A673 (cell line): Measurements from ENCODE around the gene PCDHGA9. TPM values are rescaled to one million over a fixed set of nuclear protein-coding genes. Genes with fewer than 3 reads are reported as not detected.
A peak's percentile ranks its signal among the peaks of the same experiment; 100 is the strongest.
"Not testable (repeated sequence)": the region's sequence is repeated elsewhere in the genome, so short reads cannot be mapped to it uniquely, and the experiment has no call there.

Experiments used
- BruUV-seq: library from RNA; stranded (reverse); fragments of 400-500 nt; replicated peaks from 2 replicates; lab custom pipeline; 2021; lab: Mats Ljungman, UMichigan
- CTCF ChIA-PET: fragments of 300-600 bp; sonication (Branson Sonifier 250); formaldehyde crosslinking; loops from one replicate; lab custom pipeline; 2022; ENCODE audit warnings: antibody characterized with exemption; lab: Charles Lee
- POLR2A ChIA-PET: fragments of 300-600 bp; sonication (Branson Sonifier 250); formaldehyde crosslinking; loops from one replicate; lab custom pipeline; 2022; ENCODE audit warnings: antibody characterized with exemption; ENCODE audit not compliant: low non-redundant PET; lab: Charles Lee
- DNase-seq: peaks from one replicate; pipeline ENCODE4 v3.0.0-alpha.2; 2015; ENCODE audit warnings: low spot score
- H3K27ac ChIP-seq: fragments of 200-600 bp; sonication (generic); 2 replicates; pipeline ENCODE4 v1.5.1; 2016; ENCODE audit warnings: mixed run types, low read depth, mild to moderate bottlenecking, mixed read lengths, antibody characterized with exemption, low read length; ENCODE audit not compliant: poor library complexity, severe bottlenecking
- H3K27me3 ChIP-seq: fragments of 200-600 bp; sonication (generic); replicated peaks from 2 replicates; pipeline ENCODE4 v1.6.1; 2017; ENCODE audit warnings: mixed run types, low read depth, mild to moderate bottlenecking, mixed read lengths, antibody characterized with exemption, low read length; ENCODE audit not compliant: insufficient read depth, poor library complexity
- H3K36me3 ChIP-seq: fragments of 200-600 bp; sonication (generic); 2 replicates; pipeline ENCODE4 v1.6.1; 2016; ENCODE audit warnings: mixed run types, mild to moderate bottlenecking, mixed read lengths, antibody characterized with exemption, low read length; ENCODE audit not compliant: insufficient read depth, poor library complexity, severe bottlenecking
- H3K4me1 ChIP-seq: fragments of 200-600 bp; sonication (generic); 2 replicates; pipeline ENCODE4 v1.6.1; 2017; ENCODE audit warnings: mixed run types, mild to moderate bottlenecking, mixed read lengths, antibody characterized with exemption, low read length; ENCODE audit not compliant: insufficient read depth, poor library complexity, severe bottlenecking
- H3K4me3 ChIP-seq: fragments of 200-600 bp; sonication (generic); 2 replicates; pipeline ENCODE4 v1.5.1; 2016; ENCODE audit warnings: low read depth, mixed run types, mild to moderate bottlenecking, mixed read lengths, low read length; ENCODE audit not compliant: poor library complexity, severe bottlenecking
- H3K9me3 ChIP-seq: fragments of 200-600 bp; sonication (generic); 2 replicates; pipeline ENCODE4 v1.6.1; 2016; ENCODE audit warnings: mixed run types, low read depth, mild to moderate bottlenecking, mixed read lengths, antibody characterized with exemption, low read length; ENCODE audit not compliant: poor library complexity, severe bottlenecking
- EZH2 ChIP-seq: fragments of 200-600 bp; sonication (generic); IDR thresholded peaks from 2 replicates; pipeline ENCODE4 v1.6.1; 2017; ENCODE audit warnings: borderline replicate concordance, low read depth, mild to moderate bottlenecking, mixed read lengths, antibody characterized with exemption, low read length; ENCODE audit not compliant: poor library complexity, severe bottlenecking
- intact Hi-C: fragments of 100-400 bp; cut with micrococcal nuclease; formaldehyde crosslinking; loops from one replicate; pipeline ENCODE4 v1.10.0; 2022; ENCODE audit not compliant: unreplicated experiment
- total RNA-seq: library from RNA; stranded (reverse); gene quantifications from 2 replicates; pipeline ENCODE4 v1.2.3, GENCODE V29; 2021
- TF ChIP-seq, protein P1 (sequence below): fragments of 300-800, 200-600 bp; sonication (generic); conservative IDR thresholded peaks from 2 replicates; pipeline ENCODE4 v1.5.1; 2017; ENCODE audit warnings: low read depth, mild to moderate bottlenecking, antibody characterized with exemption, low read length, moderate library complexity, mixed read lengths

PCDHGA9 gene
- total RNA-seq, 1 experiment from 2014 or later, result 5.0 TPM

DNA sequence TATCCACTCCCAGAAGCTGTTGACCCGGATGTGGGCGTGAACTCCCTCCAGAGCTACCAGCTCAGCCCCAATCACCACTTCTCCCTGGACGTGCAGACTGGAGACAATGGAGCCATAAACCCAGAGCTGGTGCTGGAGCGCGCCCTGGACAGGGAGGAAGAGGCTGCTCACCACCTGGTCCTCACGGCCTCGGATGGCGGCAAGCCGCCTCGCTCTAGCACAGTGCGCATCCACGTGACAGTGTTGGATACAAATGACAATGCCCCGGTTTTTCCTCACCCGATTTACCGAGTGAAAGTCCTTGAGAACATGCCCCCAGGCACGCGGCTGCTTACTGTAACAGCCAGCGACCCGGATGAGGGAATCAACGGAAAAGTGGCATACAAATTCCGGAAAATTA lies 9.3 kb upstream of the PCDHGA9 start:
- H3K9me3 ChIP-seq, result peaks cover 53% of the 10 kb centered on the region

DNA sequence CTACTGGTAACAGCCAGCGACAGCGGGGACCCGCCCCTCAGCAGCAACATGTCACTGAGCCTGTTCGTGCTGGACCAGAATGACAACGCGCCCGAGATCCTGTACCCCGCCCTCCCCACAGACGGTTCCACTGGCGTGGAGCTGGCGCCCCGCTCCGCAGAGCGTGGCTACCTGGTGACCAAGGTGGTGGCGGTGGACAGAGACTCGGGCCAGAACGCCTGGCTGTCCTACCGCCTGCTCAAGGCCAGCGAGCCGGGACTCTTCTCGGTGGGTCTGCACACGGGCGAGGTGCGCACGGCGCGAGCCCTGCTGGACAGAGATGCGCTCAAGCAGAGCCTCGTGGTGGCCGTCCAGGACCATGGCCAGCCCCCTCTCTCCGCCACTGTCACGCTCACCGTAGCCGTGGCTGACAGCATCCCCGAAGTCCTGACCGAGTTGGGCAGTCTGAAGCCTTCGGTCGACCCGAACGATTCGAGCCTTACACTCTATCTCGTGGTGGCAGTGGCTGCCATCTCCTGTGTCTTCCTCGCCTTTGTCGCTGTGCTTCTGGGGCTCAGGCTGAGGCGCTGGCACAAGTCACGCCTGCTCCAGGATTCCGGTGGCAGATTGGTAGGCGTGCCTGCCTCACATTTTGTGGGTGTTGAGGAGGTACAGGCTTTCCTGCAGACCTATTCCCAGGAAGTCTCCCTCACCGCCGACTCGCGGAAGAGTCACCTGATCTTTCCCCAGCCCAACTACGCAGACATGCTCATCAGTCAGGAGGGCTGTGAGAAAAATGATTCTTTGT lies 8.0 kb upstream of the PCDHGA9 start:
- H3K4me3 ChIP-seq, H3K4me1 ChIP-seq, DNase-seq, POLR2A ChIA-PET, H3K27ac ChIP-seq, CTCF ChIA-PET, BruUV-seq, H3K27me3 ChIP-seq: not testable (repeated sequence)
- H3K36me3 ChIP-seq, result peaks cover 12% of the 10 kb centered on the region
- intact Hi-C loops, result loop anchor here (5.0 kb wide), 1 partner anchor 128 kb away; no protein-coding TSS in a partner anchor
- peaks cover 53% of the 10 kb centered on the region for H3K9me3 ChIP-seq

More for the DNA sequence above, 9.3 kb upstream of the PCDHGA9 start:
- no peak overlapping the region for H3K4me3 ChIP-seq
- H3K27ac ChIP-seq, result no peak overlapping the region
- H3K4me1 ChIP-seq, result no peaks in the 10 kb centered on the region
- TF ChIP-seq, protein P1, sequence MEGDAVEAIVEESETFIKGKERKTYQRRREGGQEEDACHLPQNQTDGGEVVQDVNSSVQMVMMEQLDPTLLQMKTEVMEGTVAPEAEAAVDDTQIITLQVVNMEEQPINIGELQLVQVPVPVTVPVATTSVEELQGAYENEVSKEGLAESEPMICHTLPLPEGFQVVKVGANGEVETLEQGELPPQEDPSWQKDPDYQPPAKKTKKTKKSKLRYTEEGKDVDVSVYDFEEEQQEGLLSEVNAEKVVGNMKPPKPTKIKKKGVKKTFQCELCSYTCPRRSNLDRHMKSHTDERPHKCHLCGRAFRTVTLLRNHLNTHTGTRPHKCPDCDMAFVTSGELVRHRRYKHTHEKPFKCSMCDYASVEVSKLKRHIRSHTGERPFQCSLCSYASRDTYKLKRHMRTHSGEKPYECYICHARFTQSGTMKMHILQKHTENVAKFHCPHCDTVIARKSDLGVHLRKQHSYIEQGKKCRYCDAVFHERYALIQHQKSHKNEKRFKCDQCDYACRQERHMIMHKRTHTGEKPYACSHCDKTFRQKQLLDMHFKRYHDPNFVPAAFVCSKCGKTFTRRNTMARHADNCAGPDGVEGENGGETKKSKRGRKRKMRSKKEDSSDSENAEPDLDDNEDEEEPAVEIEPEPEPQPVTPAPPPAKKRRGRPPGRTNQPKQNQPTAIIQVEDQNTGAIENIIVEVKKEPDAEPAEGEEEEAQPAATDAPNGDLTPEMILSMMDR, result no peak
- TF ChIP-seq EZH2, result no peak
- CTCF ChIA-PET, result no interaction called here
- intact Hi-C loops, result no loop called here
- H3K36me3 ChIP-seq, result no peaks in the 10 kb centered on the region
- DNase-seq, result no peak
- no peaks in the 10 kb centered on the region for H3K27me3 ChIP-seq
- POLR2A ChIA-PET, result no interaction called here
- no TSS peak for BruUV-seq

DNA sequence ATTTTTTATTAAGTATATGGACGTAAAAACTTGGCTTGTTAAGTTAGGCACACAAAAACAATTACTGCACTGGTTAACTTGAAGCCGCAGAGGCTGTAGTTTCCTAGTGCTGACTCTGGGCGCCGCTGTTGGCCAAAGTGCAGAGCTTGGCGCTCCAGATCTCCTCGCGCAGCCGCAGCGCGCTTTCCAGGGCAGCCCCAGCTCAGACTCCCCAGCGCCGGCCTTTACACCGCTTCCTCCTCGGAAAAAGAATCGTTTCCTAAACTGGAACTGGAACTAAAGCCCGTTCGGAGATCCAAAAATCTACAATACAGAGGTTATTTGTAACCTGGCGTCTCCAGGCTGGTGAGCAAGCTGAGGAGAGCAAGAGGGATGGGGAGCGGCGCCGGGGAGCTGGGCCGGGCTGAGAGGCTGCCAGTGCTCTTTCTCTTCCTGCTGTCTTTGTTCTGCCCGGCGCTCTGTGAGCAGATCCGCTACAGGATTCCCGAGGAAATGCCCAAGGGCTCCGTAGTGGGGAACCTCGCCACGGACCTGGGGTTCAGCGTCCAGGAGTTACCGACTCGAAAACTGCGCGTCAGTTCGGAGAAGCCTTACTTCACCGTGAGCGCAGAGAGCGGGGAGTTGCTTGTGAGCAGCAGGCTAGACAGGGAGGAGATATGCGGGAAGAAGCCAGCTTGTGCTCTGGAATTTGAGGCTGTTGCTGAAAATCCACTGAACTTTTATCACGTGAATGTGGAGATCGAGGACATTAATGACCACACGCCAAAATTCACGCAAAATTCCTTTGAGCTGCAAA lies 4.6 kb upstream of the PCDHGA9 start, which contains the start of gene PCDHGB5:
Gene PCDHGB5, plus strand, starts transcription at position 192 of the 796 bp plus-strand sequence. Its CDS starts 181 bp downstream, at position 373.
- DNase-seq, result peak; percentile 66
- CTCF ChIA-PET, result interaction anchor here (1.2 to 1.5 kb wide), 3 partner anchors 160 to 174 kb away, joined by 3 to 7 read pairs (median 5); partner anchors contain the start of gene PCDHB14
- TF ChIP-seq, protein P1, result peak; percentile 62
- H3K27me3 ChIP-seq, H3K4me1 ChIP-seq, BruUV-seq, POLR2A ChIA-PET: not testable (repeated sequence)
- intact Hi-C loops, result loop anchor here (5.0 kb wide), 1 partner anchor 124 kb away; no protein-coding TSS in a partner anchor
- peaks cover 53% of the 10 kb centered on the region for H3K9me3 ChIP-seq
- H3K4me3 ChIP-seq, result peak within 1 kb of the TSS; percentile 39
- H3K36me3 ChIP-seq, result peaks cover 27% of the 10 kb centered on the region
- H3K27ac ChIP-seq, result peak within 1 kb of the TSS; percentile 37
